HepG2 (cell line): ENCODE data around the gene HCFC1R1. TPM values are rescaled to one million over a fixed set of nuclear protein-coding genes. Genes with fewer than 3 reads are reported as not detected.

Source experiments
- DPF2 ChIP-seq: sonication (generic); formaldehyde crosslinking; IDR thresholded peaks from 2 replicates; pipeline ENCODE4 v1.4.0; 2020; ENCODE audit warnings: mild to moderate bottlenecking, low read depth, missing genetic modification reagents, borderline replicate concordance
- ELK4 ChIP-seq: sonication (generic); formaldehyde crosslinking; IDR thresholded peaks from 2 replicates; pipeline ENCODE4 v1.9.0; 2021; ENCODE audit warnings: missing genetic modification reagents, borderline replicate concordance
- FOXM1 ChIP-seq: sonication (generic); formaldehyde crosslinking; IDR thresholded peaks from 2 replicates; pipeline ENCODE4 v1.5.0; 2020; ENCODE audit warnings: missing genetic modification reagents
- HOXA9 ChIP-seq: sonication (generic); formaldehyde crosslinking; IDR thresholded peaks from 2 replicates; pipeline ENCODE4 v1.8.1; 2022; ENCODE audit warnings: missing genetic modification reagents, mild to moderate bottlenecking, moderate library complexity, borderline replicate concordance
- NCOR1 ChIP-seq: fragments of 200-600 bp; sonication (generic); IDR thresholded peaks from 2 replicates; pipeline ENCODE4 v1.7.0; 2017; ENCODE audit warnings: antibody characterized with exemption, low read length, borderline replicate concordance
- SALL2 ChIP-seq: sonication (generic); formaldehyde crosslinking; IDR thresholded peaks from 2 replicates; pipeline ENCODE4 v1.8.1; 2023; ENCODE audit warnings: mild to moderate bottlenecking, missing genetic modification reagents, inconsistent platforms
- SCMH1 ChIP-seq: sonication (generic); formaldehyde crosslinking; IDR thresholded peaks from 2 replicates; pipeline ENCODE4 v1.9.0; 2021; ENCODE audit warnings: missing genetic modification reagents, mild to moderate bottlenecking, borderline replicate concordance
- SRF ChIP-seq: IDR thresholded peaks from 2 replicates; pipeline ENCODE4 v1.6.1; 2011; ENCODE audit warnings: mild to moderate bottlenecking, low read depth, low read length, moderate library complexity
- TMF1 ChIP-seq: sonication (generic); formaldehyde crosslinking; IDR thresholded peaks from 2 replicates; pipeline ENCODE4 v1.8.1; 2022; ENCODE audit warnings: low read depth, missing genetic modification reagents
- TRAFD1 ChIP-seq: sonication (generic); formaldehyde crosslinking; IDR thresholded peaks from 2 replicates; pipeline ENCODE4 v1.5.1; 2020; ENCODE audit warnings: missing genetic modification reagents, mild to moderate bottlenecking, borderline replicate concordance
- ZNF597 ChIP-seq: sonication (generic); formaldehyde crosslinking; IDR thresholded peaks from 2 replicates; pipeline ENCODE4 v1.5.0; 2020; ENCODE audit warnings: missing genetic modification reagents
- ZNF598 ChIP-seq: sonication (generic); formaldehyde crosslinking; IDR thresholded peaks from 2 replicates; pipeline ENCODE4 v1.5.1; 2020; ENCODE audit warnings: mild to moderate bottlenecking, missing genetic modification reagents, borderline replicate concordance
- ZNF607 ChIP-seq: sonication (generic); formaldehyde crosslinking; IDR thresholded peaks from 2 replicates; pipeline ENCODE4 v1.5.1; 2020; ENCODE audit warnings: missing genetic modification reagents, mild to moderate bottlenecking, borderline replicate concordance
- ZNF619 ChIP-seq: sonication (generic); formaldehyde crosslinking; IDR thresholded peaks from 2 replicates; pipeline ENCODE4 v1.4.0; 2020; ENCODE audit warnings: mild to moderate bottlenecking, missing genetic modification reagents
- ZNF678 ChIP-seq: sonication (generic); formaldehyde crosslinking; IDR thresholded peaks from 2 replicates; pipeline ENCODE4 v1.4.0; 2020; ENCODE audit warnings: mild to moderate bottlenecking, missing genetic modification reagents
- ZNF766 ChIP-seq: sonication (generic); formaldehyde crosslinking; IDR thresholded peaks from 2 replicates; pipeline ENCODE4 v1.5.0; 2020; ENCODE audit warnings: missing genetic modification reagents, borderline replicate concordance
- polyA plus RNA-seq, 8 experiments: library from polyadenylated mRNA; depleted of rRNA in 3 of 8; stranded (reverse) in 7 of 8; unstranded in 1 of 8; fragments of >200 nt; fragmentation: Illumina TruSeq in 4 of 8; extraction: Trizol in 4 of 8; gene quantifications; 2 replicates each; pipeline versions ENCODE4 v1.2.1 to v1.2.3, GENCODE V29; 2011 to 2016; ENCODE audit warnings: low read depth in 4 of 8, missing spikeins in 1 of 8, mixed read lengths in 1 of 8; ENCODE audit not compliant: insufficient read depth in 1 of 8
- total RNA-seq, 5 experiments: library from RNA; depleted of rRNA; stranded (reverse); fragments of >200 nt; fragmentation: Illumina TruSeq; extraction: Trizol; gene quantifications; 2 replicates each; pipeline ENCODE4 v1.2.3, GENCODE V29; 2016; ENCODE audit warnings: low read depth in 1 of 5
- TF ChIP-seq, protein P1 (sequence below): sonication (generic); formaldehyde crosslinking; IDR thresholded peaks from 2 replicates; pipeline ENCODE4 v1.4.0; 2020; ENCODE audit warnings: missing genetic modification reagents, borderline replicate concordance
- TF ChIP-seq, protein P2 (sequence below): sonication (generic); formaldehyde crosslinking; IDR thresholded peaks from 2 replicates; pipeline ENCODE4 v1.4.0; 2020; ENCODE audit warnings: missing genetic modification reagents, borderline replicate concordance

HCFC1R1 gene
- total and polyA plus RNA-seq, 2 of the 13 experiments (the other 11 are each of a cell fraction or from before 2014, with no cell fraction given): 13.8 to 16.1 TPM

DNA sequence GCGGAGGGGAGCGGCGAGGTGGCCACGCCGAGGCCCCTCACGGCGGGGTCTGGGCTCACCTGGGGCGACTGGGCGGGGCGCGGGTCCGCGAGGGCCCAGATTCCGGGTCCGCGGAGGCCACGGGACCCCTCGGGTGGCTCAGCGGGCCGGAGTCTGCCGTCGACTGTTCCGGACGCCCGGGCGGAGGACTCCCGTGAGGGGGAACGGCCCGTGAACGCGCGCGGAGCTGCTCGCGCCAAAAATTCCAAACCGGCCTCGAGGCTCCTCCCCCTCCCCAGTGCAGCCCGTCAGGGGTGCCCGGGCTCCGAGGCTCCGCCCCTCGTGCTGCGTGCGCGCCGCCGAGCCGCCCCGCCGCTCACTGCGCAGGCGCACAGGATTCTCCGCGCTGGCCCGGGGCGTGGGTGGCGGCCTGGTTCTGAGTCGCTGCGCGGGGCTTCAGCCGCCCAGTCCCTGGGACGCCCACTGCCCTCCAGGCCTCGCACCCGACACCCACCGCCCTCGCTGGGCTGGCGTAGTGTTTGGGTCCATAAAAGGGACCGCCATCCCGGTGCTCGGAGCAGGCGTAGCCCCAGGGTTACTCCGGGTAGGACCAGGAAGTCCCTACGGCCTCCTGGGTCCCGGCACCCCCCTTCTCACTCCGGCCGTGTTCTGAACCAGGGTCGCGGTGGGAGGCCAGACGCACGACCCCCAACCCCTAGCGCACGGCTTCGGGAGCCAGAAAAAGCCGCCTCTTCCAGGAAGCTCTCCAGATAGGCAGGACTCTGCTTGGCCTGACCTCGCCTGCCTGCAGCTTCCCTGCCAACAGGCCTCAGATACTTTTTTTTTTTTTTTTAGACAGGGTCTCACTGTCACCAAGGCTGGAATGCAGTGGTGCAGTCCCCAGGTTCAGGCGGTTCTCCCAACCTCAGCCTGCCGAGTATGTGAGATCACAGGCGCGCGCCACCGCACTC is 43.2 kb downstream of the HCFC1R1 start, which contains the start of gene PKMYT1 (continued):
- TF ChIP-seq DPF2: no peak
- TF ChIP-seq SRF: no peak
- no peak for TF ChIP-seq SALL2 (CRISPR knock-in tag)
- TF ChIP-seq HOXA9 (CRISPR knock-in tag): no peak
- TF ChIP-seq TRAFD1 (CRISPR knock-in tag): no peak
- TF ChIP-seq SCMH1 (CRISPR knock-in tag): no peak
- no peak for TF ChIP-seq ZNF597 (CRISPR knock-in tag)
- no peak for TF ChIP-seq ZNF678 (CRISPR knock-in tag)
- TF ChIP-seq TMF1 (CRISPR knock-in tag): no peak; the same call in 1 of the 2 replicates
- TF ChIP-seq ELK4 (CRISPR knock-in tag): no peak
- no peak for TF ChIP-seq ZNF607
- TF ChIP-seq, protein P1, sequence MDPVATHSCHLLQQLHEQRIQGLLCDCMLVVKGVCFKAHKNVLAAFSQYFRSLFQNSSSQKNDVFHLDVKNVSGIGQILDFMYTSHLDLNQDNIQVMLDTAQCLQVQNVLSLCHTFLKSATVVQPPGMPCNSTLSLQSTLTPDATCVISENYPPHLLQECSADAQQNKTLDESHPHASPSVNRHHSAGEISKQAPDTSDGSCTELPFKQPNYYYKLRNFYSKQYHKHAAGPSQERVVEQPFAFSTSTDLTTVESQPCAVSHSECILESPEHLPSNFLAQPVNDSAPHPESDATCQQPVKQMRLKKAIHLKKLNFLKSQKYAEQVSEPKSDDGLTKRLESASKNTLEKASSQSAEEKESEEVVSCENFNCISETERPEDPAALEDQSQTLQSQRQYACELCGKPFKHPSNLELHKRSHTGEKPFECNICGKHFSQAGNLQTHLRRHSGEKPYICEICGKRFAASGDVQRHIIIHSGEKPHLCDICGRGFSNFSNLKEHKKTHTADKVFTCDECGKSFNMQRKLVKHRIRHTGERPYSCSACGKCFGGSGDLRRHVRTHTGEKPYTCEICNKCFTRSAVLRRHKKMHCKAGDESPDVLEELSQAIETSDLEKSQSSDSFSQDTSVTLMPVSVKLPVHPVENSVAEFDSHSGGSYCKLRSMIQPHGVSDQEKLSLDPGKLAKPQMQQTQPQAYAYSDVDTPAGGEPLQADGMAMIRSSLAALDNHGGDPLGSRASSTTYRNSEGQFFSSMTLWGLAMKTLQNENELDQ: no peak
- TF ChIP-seq, protein P2, sequence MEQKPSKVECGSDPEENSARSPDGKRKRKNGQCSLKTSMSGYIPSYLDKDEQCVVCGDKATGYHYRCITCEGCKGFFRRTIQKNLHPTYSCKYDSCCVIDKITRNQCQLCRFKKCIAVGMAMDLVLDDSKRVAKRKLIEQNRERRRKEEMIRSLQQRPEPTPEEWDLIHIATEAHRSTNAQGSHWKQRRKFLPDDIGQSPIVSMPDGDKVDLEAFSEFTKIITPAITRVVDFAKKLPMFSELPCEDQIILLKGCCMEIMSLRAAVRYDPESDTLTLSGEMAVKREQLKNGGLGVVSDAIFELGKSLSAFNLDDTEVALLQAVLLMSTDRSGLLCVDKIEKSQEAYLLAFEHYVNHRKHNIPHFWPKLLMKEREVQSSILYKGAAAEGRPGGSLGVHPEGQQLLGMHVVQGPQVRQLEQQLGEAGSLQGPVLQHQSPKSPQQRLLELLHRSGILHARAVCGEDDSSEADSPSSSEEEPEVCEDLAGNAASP (CRISPR knock-in tag): no peak
- no peak for TF ChIP-seq FOXM1
- peak; percentile 73; the same call in 1 of the 2 replicates for TF ChIP-seq ZNF598 (CRISPR knock-in tag)
- no peak for TF ChIP-seq NCOR1
- no peak for TF ChIP-seq ZNF766
- TF ChIP-seq ZNF619: peak; percentile 45
